22Rv1 (cell line): ENCODE results near the gene TSACC.
"Not testable (repeated sequence)": the region's sequence is repeated elsewhere in the genome, so short reads cannot be mapped to it uniquely, and the experiment has no call there.

Experiments used
- ZFX ChIP-seq: fragments of 450-650 bp; IDR thresholded peaks from 2 replicates; pipeline ENCODE4 v1.6.1; 2017; ENCODE audit warnings: antibody characterized with exemption, borderline replicate concordance
- TF ChIP-seq, protein P1 (sequence below): fragments of 450-650 bp; IDR thresholded peaks from 2 replicates; pipeline ENCODE4 v1.5.1; 2017; ENCODE audit warnings: mild to moderate bottlenecking

DNA sequence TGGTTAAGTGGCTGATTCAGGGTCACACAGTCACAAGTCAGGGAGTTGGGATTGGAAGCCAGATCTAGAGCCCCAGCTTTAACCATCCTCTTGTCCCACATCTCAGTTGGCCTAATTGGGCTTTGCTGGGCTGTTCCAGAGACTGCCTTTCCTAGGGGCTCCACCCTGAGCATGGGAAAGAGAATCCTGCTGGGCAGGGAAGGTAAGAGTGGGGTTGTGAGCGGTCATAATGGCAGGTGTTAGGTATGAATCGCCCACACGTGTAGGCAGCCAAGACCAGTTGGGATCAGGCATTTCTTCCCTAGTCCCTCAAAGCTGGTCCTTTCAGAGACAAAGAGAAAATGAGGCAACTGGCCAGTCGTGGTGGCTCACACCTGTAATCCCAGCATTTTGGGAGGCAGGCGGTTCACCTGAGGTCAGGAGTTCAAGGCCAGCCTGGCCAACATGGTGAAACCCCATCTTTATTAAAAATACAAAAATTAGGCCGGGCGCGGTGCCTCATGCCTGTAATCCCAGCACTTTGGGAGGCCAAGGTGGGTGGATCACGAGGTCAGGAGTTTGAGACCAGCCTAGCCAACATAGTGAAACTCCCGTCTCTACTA lies 31.5 kb downstream of the TSACC start:
- TF ChIP-seq, protein P1, sequence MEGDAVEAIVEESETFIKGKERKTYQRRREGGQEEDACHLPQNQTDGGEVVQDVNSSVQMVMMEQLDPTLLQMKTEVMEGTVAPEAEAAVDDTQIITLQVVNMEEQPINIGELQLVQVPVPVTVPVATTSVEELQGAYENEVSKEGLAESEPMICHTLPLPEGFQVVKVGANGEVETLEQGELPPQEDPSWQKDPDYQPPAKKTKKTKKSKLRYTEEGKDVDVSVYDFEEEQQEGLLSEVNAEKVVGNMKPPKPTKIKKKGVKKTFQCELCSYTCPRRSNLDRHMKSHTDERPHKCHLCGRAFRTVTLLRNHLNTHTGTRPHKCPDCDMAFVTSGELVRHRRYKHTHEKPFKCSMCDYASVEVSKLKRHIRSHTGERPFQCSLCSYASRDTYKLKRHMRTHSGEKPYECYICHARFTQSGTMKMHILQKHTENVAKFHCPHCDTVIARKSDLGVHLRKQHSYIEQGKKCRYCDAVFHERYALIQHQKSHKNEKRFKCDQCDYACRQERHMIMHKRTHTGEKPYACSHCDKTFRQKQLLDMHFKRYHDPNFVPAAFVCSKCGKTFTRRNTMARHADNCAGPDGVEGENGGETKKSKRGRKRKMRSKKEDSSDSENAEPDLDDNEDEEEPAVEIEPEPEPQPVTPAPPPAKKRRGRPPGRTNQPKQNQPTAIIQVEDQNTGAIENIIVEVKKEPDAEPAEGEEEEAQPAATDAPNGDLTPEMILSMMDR = not testable (repeated sequence)
- not testable (repeated sequence) for TF ChIP-seq ZFX
